Small intestine (tissue), 7 donors: Measurements from ENCODE around the gene DHPS. TPM values are rescaled to one million over a fixed set of nuclear protein-coding genes. Genes with fewer than 3 reads are reported as not detected.
A peak's percentile ranks its signal among the peaks of the same experiment; 100 is the strongest.

ENCODE experiments used
- DNase-seq, 2 donors: peaks; one replicate each; pipeline versions ENCODE4 v3.0.0 to v3.0.0-alpha.2; 2013
- FAIRE-seq: peaks from 2 replicates; lab custom pipeline; 2012; peaks lifted over from hg19 to GRCh38; lab: Jason Lieb, UNC
- H3K27ac ChIP-seq, 3 donors: one replicate each; pipeline ENCODE4 v1.5.1; 2013; ENCODE audit warnings: low read length in 2 of 3, mild to moderate bottlenecking in 2 of 3, control low read depth in 1 of 3, inconsistent platforms in 1 of 3, low read depth in 1 of 3, moderate library complexity in 1 of 3
- H3K27me3 ChIP-seq, 3 donors: one replicate each; pipeline ENCODE4 v1.6.1; 2013; ENCODE audit warnings: low read length in 3 of 3, inconsistent platforms in 1 of 3; ENCODE audit not compliant: control insufficient read depth in 3 of 3, insufficient read depth in 3 of 3
- H3K36me3 ChIP-seq, 3 donors: one replicate each; pipeline ENCODE4 v1.6.1; 2013; ENCODE audit warnings: low read length in 3 of 3, inconsistent platforms in 1 of 3, low read depth in 1 of 3, mild to moderate bottlenecking in 1 of 3, moderate library complexity in 1 of 3; ENCODE audit not compliant: control insufficient read depth in 3 of 3, insufficient read depth in 2 of 3
- H3K4me1 ChIP-seq, 3 donors: one replicate each; pipeline ENCODE4 v1.6.1; 2013; ENCODE audit warnings: low read length in 2 of 3, inconsistent platforms in 1 of 3, low read depth in 1 of 3, mild to moderate bottlenecking in 1 of 3, moderate library complexity in 1 of 3; ENCODE audit not compliant: control insufficient read depth in 3 of 3, insufficient read depth in 2 of 3
- H3K4me3 ChIP-seq, 3 donors: one replicate each; pipeline ENCODE4 v1.5.1; 2013; ENCODE audit warnings: low read length in 3 of 3, control low read depth in 1 of 3, inconsistent platforms in 1 of 3, low read depth in 1 of 3, mild to moderate bottlenecking in 1 of 3, moderate library complexity in 1 of 3
- H3K9me3 ChIP-seq, 2 donors: one replicate each; pipeline ENCODE4 v1.6.1; 2013; ENCODE audit warnings: low read depth in 1 of 2, low read length in 1 of 2; ENCODE audit not compliant: control insufficient read depth in 2 of 2, insufficient read depth in 1 of 2
- WGBS, 3 donors: extraction: QIAGEN DNeasy Blood & Tissue Kit; methylation state at CpG; one replicate each; pipeline ENCODE4 v1.1.7; 2013; 5-methylcytosine and 5-hydroxymethylcytosine counted together
- polyA plus RNA-seq, 4 donors: library from polyadenylated mRNA; stranded (reverse) in 3 of 4; unstranded in 1 of 4; fragments of 200-250 nt in 3 of 4; fragments of 120-200 nt in 1 of 4; gene quantifications; one replicate each; pipeline versions ENCODE4 v1.2.1 to v1.2.3, GENCODE V29; 2013
- donor health status: healthy with polysubstance abuse.
- donor health status: control.
- donor health status: control.
- donor health status: Bipolar disorder and iron deficiency.
- donor health status: healthy.

DHPS gene
- polyA plus RNA-seq, 4 donors: 61.5 to 96.9 (median 66.8) TPM

DNA sequence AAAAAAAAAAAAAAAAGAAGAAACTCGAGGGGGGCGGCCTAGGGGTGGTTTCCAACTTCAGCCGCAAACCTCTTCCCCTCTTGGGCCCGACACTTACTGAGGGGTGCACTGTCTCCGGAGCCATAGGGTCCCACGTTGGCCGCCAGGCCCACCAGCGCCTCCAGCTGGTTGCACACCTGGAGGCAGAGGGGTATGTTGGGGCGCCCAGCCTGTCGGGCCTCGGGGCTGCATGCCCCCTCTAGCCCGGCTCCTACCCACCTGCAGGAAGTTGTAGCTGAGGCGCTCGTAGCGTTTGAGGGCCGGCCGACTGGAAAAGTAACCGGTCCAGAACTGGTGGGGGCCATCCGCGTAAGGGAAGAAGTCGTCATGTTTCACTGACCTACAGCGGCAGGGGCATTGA, 23.7 kb downstream of the DHPS start:
- DNase-seq: no peak
- FAIRE-seq: no peak
- H3K36me3 ChIP-seq: peaks cover 4 to 73% (median 11%) of the 10 kb centered on the region in 3 donors
- WGBS, 3 donors: 96 to 99% (median 96%) methylated on average over 20 to 22 of the region's 22 CpGs
- no peaks in the 10 kb centered on the region for H3K9me3 ChIP-seq
- no peak overlapping the region for H3K27ac ChIP-seq
- no peaks in the 10 kb centered on the region for H3K4me1 ChIP-seq
- H3K4me3 ChIP-seq: no peak overlapping the region
- no peaks in the 10 kb centered on the region for H3K27me3 ChIP-seq

DNA sequence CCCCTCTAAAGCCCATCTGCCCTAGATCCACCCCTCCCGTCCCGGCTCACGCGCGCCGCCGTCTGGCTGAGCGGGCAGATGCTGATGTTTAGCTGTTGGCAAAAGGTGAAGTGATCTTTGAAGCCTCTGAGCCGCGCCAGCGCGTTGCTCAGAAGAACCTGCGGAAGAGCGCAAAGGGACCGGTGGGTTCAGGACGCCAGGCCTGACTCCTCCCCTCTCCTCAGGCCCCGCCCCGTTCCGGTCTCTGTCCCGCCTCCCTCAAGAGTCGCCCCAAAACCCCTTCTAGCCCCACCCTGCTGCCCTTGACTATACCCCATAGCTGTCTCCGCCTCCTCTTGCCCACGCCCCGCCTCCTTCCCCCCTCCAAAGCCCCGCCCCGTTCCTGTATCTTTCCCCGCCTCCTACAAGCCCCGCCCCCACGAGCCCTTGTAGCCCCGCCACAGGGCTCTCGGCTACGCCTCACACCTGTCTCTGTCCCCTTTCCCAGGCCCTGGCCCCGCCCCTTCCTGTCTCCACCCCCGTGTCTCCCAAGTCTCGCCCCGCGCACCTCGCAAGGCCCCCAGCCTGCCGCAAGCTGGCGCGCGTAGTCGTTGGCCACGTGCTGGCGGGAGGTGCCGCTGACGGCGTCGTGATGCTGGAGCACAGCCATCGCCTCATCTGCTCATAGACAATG, 24.6 kb downstream of the DHPS start:
- 76 to 90% (median 86%) methylated on average over 47 to 50 of the region's 50 CpGs for WGBS, 3 donors
- FAIRE-seq (no peak), DNase-seq (no peak)
- Histone ChIP-seq H3K36me3 (peaks cover 4 to 69% (median 10%) of the 10 kb centered on the region in 3 donors), H3K4me1 (no peaks in the 10 kb centered on the region), H3K9me3 (no peaks in the 10 kb centered on the region), H3K27me3 (no peaks in the 10 kb centered on the region), H3K4me3 (no peak overlapping the region), H3K27ac (no peak overlapping the region)

DNA sequence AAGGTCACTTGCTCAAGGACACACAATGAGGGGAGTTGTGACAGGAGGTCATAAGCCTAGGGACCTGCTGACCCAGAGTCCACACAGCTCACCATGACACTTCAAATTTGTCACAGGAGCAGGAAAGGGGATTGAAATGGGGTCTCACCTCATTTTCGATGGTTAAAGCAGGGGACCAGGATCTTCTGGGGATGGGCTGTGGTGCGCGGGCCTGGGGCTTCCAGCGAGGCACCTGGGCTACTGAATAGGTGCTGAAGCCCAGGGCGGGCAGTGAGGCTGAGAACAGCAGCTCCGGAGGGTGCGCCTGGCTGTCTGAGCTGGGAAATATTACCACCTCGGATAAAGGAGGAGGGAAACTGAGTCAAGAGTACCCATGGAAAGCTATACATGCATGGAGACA, 26.1 kb downstream of the DHPS start:
- no peak overlapping the region for H3K4me3 ChIP-seq
- no peaks in the 10 kb centered on the region for H3K27me3 ChIP-seq
- no peaks in the 10 kb centered on the region for H3K4me1 ChIP-seq
- no peak for DNase-seq
- peaks cover 0 to 63% (median 9%) of the 10 kb centered on the region in 3 donors for H3K36me3 ChIP-seq
- no peaks in the 10 kb centered on the region for H3K9me3 ChIP-seq
- no peak for FAIRE-seq
- H3K27ac ChIP-seq: no peak overlapping the region
- 94 to 96% (median 96%) methylated on average over 8 of the region's 8 CpGs for WGBS, 3 donors

DNA sequence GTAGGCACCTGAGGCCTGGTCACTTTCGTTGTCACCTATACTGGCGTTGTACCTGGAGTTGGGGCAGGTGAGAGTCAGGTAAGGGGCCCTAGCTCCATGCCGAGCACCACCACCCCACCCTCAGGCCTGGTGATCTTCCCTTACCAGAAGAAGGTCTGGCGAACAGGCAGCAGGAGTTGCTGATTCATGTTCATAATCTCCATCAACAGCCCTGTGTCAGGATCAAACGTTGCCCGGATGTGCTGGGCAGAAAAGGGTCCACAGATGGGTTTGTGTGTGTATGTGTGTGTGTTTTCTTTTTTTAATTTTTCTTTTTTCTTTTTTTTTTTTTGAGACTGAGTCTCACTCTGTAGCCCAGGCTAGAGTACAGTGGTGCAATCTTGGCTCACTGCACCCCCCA, 29.5 kb downstream of the DHPS start:
- DNase-seq (no peak), FAIRE-seq (no peak)
- Histone ChIP-seq H3K36me3 (peaks cover 0 to 43% (median 3%) of the 10 kb centered on the region in 3 donors), H3K9me3 (no peaks in the 10 kb centered on the region), H3K4me1 (peaks cover 0 to 4% (median 0%) of the 10 kb centered on the region in 3 donors), H3K27me3 (no peaks in the 10 kb centered on the region), H3K27ac (no peak overlapping the region), H3K4me3 (no peak overlapping the region)
- WGBS, 3 donors: 90 to 95% (median 93%) methylated on average over 6 of the region's 6 CpGs

DNA sequence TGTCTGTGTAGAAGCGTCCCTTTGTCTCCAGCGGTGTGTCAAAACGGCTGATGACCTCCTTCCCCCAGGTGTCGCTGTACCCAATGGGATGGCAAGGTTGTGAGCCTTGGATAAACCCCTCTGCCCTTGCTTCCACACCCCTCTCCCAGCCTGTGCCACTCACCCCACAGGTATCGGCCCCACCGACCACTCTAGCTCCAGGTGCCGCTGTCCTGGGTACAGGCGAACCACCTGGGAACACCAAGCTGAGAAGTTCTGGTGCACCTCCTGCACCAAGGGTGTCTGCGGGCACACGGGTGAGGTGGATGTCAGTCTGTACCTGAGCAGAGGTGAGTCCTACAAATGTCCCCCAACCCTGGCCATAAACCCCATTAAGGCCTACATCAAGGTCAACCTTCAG, 31.7 kb downstream of the DHPS start:
- Histone ChIP-seq H3K36me3 (peaks cover 0 to 24% (median 0%) of the 10 kb centered on the region in 3 donors), H3K4me1 (peaks cover 0 to 4% (median 0%) of the 10 kb centered on the region in 3 donors), H3K27me3 (no peaks in the 10 kb centered on the region), H3K4me3 (no peak overlapping the region), H3K9me3 (no peaks in the 10 kb centered on the region), H3K27ac (no peak overlapping the region)
- no peak for FAIRE-seq
- 94 to 97% (median 97%) methylated on average over 10 of the region's 10 CpGs for WGBS, 3 donors
- DNase-seq: no peak

DNA sequence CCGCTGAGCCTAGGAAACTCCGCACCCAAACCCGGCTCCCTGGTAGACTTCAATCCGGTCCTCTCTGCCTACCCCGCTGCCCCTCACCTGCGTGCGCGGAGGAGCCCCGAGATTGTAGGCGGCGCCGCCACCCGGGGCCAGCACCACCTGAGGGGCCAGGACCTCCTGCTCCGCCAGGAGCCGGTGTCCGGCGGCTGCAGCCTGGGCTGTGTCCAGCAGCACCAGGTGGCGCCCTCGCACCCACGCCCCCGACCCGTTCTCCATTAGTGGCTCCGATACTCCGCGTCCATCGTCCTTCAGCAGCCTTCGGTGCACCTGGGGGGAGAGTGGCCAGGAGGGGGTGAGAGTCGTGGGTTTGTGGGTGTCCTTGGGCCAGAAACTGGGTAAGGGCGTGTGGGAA, 33.6 kb downstream of the DHPS start:
- no peak overlapping the region for H3K27ac ChIP-seq
- FAIRE-seq: no peak
- peak overlapping the region in 2 of 3 donors; percentile 27 to 35 for H3K4me3 ChIP-seq
- H3K36me3 ChIP-seq: peaks cover 0 to 13% (median 0%) of the 10 kb centered on the region in 3 donors
- H3K4me1 ChIP-seq: peaks cover 0 to 4% (median 0%) of the 10 kb centered on the region in 3 donors
- no peaks in the 10 kb centered on the region for H3K9me3 ChIP-seq
- 21 to 55% (median 29%) methylated on average over 23 to 29 of the region's 29 CpGs for WGBS, 3 donors
- DNase-seq: peak in 1 of 2 donors; percentile 25
- no peaks in the 10 kb centered on the region for H3K27me3 ChIP-seq

DNA sequence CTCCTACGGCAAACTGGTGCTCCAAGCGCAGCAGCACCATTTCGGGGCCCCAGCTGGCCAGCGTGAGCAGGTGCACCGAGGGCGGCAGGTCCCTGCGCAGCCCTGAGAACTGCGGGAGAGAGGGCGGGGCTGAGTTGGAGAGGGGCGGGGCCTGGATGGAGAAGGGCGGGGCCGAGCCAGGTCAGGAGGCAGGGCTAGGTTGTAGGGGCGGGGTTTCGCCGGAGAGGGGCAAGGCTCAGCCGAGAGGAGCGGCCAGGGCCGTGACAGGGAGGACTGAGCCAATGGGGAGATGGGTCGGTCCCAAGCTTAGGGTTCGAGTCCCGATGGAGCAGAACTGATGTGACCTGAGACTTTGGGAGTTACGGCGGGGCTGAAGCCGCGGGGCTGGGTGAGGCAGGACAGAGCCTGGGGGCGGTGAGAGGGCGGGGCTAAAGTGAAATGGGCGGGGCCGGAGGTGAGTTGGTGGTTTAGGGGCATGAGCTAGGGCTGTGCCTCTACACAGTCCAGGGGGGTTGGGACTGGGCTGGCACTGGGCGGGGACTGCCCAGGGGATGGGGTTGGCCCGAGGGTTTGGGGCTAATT, 34.1 kb downstream of the DHPS start:
- H3K4me1 ChIP-seq: peaks cover 0 to 4% (median 0%) of the 10 kb centered on the region in 3 donors
- H3K36me3 ChIP-seq: peaks cover 0 to 13% (median 0%) of the 10 kb centered on the region in 3 donors
- H3K27ac ChIP-seq: no peak overlapping the region
- FAIRE-seq (no peak), DNase-seq (peak; percentile 83 to 88)
- H3K27me3 ChIP-seq: no peaks in the 10 kb centered on the region
- H3K4me3 ChIP-seq: peak overlapping the region in 2 of 3 donors; percentile 31 to 35
- no peaks in the 10 kb centered on the region for H3K9me3 ChIP-seq
- 11 to 26% (median 25%) methylated on average over 28 to 31 of the region's 31 CpGs for WGBS, 3 donors

DNA sequence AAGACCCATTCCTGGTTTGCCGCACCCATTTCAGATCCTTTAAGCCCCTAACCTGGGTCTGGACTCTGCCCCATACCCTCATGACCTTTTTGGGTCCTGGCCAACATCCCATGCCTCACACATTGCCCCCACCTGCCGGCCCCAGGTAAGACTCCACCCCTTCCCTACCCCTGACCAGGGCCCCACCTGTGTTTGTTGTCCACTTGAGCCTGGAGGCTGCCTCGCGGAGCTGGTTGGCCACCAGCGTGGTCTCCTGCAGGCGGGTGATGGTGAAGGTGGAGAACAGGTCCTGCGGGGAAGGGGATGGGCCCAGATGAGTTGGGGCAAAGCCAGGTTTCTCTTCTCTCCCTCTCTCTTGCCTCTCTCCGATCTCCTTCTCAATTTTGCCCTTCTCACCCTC, 34.6 kb downstream of the DHPS start:
- Histone ChIP-seq H3K4me1 (peaks cover 0 to 4% (median 0%) of the 10 kb centered on the region in 3 donors), H3K36me3 (peaks cover 0 to 10% (median 0%) of the 10 kb centered on the region in 3 donors), H3K4me3 (no peak overlapping the region), H3K9me3 (no peaks in the 10 kb centered on the region), H3K27me3 (no peaks in the 10 kb centered on the region), H3K27ac (no peak overlapping the region)
- DNase-seq: peak in 1 of 2 donors; percentile 34
- no peak for FAIRE-seq
- WGBS, 3 donors: 32 to 63% (median 61%) methylated on average over 8 of the region's 8 CpGs
